Activated CD8-positive, alpha-beta memory T cell treated with anti-CD3 and anti-CD28 coated beads, Interleukin-2, amount 50 U/mL, for 24 hours (primary cell): ENCODE measurements around the gene PSMD8.
A peak's percentile ranks its signal among the peaks of the same experiment; 100 is the strongest.
"Not testable (repeated sequence)": the region's sequence is repeated elsewhere in the genome, so short reads cannot be mapped to it uniquely, and the experiment has no call there.

Experiments
- DNase-seq: peaks from one replicate; pipeline ENCODE4 v3.0.0-alpha.2; 2020; ENCODE audit errors: extremely low read depth

The PSMD8 gene

DNA sequence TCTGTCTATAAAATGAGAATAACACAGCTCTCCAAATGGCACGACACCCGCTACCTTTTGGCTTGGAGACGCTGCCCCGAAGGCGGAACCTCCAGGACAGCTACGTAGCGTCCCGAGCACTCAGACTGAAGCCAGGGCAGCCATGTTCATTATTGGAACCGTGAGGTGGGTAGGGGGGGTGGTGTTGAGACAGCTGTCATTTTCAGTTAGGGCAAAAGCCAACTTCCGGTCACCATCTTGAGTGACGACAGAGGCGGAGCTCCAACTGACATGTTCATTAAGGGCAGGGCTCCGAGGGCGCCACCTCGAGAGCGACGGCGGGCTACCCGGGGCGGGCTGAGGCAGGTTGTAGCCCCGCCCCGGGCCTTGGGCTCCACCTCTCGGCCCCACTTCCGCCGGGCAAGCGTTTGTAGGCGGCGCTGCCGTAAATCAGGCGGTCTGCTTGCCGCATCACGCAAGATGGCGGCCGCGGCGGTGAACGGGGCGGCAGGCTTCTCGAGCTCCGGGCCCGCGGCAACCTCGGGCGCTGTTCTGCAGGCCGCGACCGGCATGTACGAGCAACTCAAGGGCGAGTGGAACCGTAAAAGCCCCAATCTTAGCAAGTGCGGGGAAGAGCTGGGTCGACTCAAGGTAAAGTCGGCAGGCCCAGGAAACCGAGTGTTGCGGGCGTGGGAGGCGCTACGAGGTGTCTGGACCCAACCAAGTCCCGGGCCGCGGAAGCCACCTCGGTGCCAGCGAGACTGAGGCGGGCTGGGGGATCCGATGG lies at the start of gene PSMD8:
PSMD8 (plus strand) TSS at position 240 of the 766 bp plus-strand sequence; CDS start at position 271, 31 bp downstream.
- peak; percentile 95 for DNase-seq

- no peak for DNase-seq
These were observed 47.8 kb upstream of the PSMD8 start for GRCh38 chr19:38326591-38326990.

GRCh38 chr19:38329651-38330050 lies 44.7 kb upstream of the PSMD8 start:
- DNase-seq = no peak

- no peak for DNase-seq
These were observed 42.6 kb upstream of the PSMD8 start for GRCh38 chr19:38331728-38332127.

DNA sequence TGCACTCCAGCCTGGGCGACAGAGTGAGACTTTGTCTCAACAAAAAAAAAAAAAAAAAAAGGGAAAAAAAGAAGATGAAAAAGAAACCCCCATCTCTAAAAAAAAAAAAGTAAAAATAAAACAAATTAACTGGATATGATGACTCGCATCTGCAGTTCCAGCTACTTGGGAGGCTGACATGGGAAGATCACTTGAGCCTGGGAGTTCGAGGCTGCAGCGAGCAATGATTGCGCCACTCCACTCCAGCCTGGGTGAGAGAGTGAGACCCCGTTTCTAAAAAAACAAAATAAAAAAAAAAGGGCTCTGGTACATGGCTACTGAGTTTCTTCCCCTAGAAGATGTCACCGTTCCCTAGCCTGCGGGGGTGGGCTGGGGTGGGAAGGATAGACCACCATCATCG lies 41.1 kb upstream of the PSMD8 start:
- DNase-seq = no peak

DNA sequence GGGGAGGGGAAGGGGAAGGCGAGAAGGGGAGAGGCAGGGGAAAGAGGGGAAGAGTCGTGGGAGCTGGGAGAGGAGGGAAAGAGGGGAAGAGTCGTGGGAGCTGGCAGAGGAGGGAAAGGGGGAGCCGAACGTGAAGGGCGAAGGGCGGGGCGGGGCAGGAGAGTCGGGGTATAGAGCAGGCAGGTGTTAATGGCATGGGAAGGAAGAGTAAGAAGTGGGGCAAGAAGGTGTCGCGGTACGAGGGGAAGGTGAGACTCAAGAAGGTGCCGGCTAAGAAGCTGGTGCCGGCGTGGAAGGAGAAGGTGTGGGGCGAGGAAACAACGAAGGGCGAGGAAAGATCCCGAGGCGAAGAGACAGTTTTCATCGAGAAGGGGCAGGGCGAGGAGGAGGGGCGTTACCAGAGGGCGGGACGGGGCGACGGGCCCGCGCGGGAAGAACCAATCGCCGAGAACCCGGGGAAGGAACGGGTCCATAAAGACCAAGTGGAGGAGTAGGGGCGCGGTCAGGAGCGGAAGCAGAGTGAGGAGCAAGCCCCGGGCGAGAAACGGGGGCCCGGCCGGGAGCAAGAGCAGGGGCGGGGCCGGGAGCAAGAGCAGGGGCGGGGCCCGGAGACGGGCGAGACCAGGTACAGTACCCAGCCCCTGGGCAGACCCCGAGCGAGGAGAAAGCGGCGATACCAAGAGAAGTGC lies 38.3 kb upstream of the PSMD8 start:
- DNase-seq = peak; percentile 90

DNA sequence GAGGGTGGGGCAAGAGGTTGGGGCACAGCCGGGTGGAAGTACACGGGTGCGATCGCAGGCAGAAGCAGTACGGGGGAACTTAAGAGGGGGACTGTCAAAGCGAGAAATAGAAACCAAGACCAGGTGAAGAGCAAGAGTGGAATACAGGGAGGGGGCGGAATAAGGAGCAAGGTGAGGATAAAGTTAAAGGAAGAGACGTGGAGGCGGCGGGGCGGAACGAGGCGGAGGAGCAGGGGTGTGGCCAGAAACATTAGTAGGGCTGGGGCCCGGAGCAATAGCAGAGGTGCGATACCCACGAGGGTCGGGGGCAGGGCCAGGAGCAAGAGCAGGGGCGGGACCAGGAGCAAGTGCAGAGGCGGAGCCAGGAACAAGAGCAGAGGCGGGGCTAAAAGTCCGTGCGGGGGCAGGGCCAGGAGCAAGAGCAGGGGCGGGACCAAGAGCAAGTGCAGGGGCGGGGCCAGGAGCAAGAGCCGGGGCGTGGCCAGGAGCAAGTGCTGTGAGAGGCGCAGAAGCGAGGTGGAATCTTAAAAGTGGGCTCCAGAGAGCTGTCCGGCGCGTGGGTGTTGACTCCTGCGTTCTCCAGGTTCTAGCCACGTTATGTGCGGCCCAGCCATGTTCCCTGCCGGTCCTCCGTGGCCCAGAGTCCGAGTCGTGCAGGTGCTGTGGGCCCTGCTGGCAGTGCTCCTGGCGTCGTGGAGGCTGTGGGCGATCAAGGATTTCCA lies 37.6 kb upstream of the PSMD8 start:
- DNase-seq = peak; percentile 91

- DNase-seq = no peak
These were observed 37.1 kb upstream of the PSMD8 start for GRCh38 chr19:38337360-38337653.

DNA sequence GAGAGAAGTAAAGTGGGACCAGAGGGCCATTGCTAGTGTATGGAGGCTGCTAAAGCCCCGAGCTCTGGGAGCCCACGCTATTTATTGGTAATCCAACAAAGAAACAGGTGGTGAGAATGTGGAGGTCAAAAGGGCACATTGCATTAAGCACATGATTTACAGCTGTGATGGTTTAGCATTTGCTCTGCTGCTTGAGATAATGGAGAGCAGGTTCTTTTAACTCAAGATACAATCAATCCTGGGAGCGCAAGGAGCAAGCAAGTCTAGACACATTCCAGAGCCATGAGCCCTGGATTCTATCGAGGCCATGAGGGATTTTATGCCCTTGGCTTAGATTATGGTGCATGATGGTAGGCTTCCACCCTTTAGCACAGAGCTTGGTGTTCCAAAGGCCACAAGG lies 35.4 kb upstream of the PSMD8 start:
- DNase-seq = not testable (repeated sequence)

DNA sequence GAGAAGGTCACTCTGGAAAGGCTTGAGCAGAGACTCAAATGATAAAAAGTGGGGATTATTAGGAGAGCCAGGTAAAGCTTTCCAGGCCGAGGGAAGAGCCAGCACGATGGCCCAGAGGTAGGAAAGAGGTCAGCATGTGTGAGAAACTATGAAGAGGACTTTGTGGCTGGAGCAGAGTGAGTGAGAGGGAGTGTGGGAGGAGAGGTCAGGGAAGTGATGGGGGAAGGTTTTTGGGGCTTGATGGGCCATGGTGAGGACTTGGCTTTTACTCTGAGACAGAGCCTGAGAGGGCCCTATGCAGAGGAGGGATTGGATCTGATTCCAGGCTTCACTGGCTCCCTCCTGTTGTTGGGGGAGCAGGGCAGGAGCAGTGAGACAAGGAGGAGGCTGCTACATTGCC lies 33.4 kb upstream of the PSMD8 start:
- no peak for DNase-seq

DNA sequence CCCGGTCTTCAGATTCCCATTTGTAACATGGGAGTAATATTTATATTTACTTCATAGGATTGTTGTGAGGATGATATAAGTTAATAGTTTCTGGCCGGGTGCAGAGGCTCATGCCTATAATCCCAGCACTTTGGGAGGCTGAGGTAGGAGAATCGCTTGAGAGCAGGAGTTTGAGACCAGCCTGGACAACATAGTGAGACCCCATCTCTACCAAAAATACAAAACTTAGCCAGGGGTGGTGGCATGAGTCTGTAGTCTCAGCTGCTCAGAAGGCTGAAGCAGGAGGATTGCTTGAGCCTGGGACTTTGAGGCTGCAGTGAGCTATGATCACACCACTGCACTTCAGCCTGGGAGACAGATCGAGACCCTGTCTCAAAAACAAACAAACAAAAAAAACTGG lies 27.5 kb upstream of the PSMD8 start:
- DNase-seq = no peak

DNA sequence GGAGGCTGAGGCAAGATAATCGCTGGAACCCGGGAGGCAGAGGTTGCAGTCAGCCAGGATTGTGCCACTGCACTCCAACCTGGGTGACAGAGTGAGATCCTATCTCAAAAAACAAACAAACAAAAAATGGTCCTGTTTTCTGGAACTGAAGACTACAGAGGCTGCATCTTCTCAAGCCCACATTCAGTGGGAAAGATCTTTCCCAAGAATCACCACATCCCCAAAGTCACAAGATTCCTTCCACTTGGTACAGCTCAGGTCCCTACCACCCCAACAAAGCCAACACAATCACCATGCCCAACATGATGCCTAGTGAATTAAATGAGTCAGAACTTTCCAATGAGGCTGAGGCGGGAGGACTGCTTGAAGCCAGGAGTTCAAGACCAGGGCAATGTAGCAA lies 23.5 kb upstream of the PSMD8 start:
- DNase-seq = no peak

- DNase-seq = no peak
These were observed 22.4 kb upstream of the PSMD8 start for GRCh38 chr19:38351865-38352395.

GRCh38 chr19:38352611-38353010 lies 21.8 kb upstream of the PSMD8 start:
- DNase-seq = no peak

GRCh38 chr19:38355728-38356725 lies 18.3 kb upstream of the PSMD8 start:
- no peak for DNase-seq

GRCh38 chr19:38358071-38358470 lies 16.3 kb upstream of the PSMD8 start:
- DNase-seq = no peak

GRCh38 chr19:38359242-38360021 lies 14.9 kb upstream of the PSMD8 start:
- DNase-seq = no peak

- DNase-seq = no peak
These were observed 14.0 kb upstream of the PSMD8 start for GRCh38 chr19:38360351-38360750.

DNA sequence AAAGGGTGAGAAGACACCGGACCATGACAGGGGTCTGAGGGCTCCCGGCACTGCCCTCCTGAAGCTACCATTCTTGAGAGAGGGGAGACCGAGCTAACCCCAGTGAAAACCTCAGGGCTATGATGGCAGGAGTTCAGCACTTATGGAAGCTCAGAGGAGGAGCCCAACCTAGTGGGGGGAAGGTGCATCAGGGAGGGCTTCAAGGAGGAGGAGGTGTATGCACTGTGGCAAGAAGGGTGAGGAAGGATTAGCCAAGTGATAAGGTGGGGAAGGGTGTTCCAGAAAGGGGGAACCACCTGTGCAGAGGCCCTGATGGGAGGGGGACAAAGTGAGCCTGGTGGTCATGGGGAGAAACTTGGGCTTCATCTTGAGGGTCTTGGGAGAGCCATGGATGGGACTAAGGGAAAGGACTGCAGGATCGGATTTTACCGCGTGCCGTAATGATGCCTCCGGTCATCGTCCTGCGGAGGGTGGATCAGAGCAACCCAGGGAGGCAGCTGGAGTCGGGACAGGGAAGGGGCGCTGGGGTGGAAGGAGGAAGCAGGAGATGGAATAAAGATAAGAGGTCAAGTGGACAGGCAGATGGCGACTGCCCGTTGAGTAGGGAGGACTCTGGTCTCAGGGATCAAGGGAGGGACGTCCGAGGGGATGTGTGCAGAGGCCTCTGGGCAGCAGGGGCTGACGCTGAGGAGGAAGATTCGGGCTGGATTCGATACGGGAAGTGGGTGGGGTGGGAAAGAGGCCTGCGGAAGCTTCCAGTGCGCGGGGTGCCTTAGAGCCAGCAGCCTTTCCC lies 13.3 kb upstream of the PSMD8 start:
- no peak for DNase-seq

DNA sequence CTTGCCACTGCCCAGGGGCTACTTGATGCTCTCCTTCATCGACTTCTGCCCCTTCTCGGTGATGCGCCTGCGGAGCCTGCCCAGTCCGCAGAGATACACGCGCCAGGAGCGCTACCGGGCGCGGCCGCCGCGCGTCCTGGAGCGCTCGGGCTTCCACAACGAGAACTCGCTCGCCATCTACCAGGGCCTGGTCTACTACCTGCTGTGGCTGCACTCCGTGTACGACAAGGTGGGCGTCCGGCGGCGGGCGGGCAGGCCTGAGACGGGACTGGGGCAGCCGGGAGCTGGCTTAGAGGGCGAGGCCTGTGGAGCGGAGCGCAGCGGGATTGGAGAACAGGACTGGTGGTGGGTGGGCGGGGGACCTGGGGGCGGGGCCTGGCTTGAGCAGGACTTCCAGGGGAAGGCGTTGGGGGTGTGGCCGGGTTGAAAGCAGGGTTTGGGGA lies 12.7 kb upstream of the PSMD8 start:
- peak; percentile 27 for DNase-seq
